HepG2 (cell line): ENCODE data around the gene STAT1. TPM values are rescaled to one million over a fixed set of nuclear protein-coding genes. Genes with fewer than 3 reads are reported as not detected.

Experiments used
- ARID3A ChIP-seq: IDR thresholded peaks from 2 replicates; pipeline ENCODE4 v1.6.1; 2012; ENCODE audit warnings: low read depth, low read length, improper control_type of control experiment
- BHLHE40 ChIP-seq: IDR thresholded peaks from 2 replicates; pipeline ENCODE4 v1.6.1; 2011; ENCODE audit warnings: low read length, improper control_type of control experiment
- FOXP1 ChIP-seq, 2 experiments: fragments of 450-650 bp in 1 of 2; IDR thresholded peaks; 2 replicates each; pipeline ENCODE4 v1.6.1; 2017 to 2018; ENCODE audit warnings: antibody characterized with exemption in 1 of 2
- KDM3A ChIP-seq: IDR thresholded peaks from 2 replicates; pipeline ENCODE4 v1.6.1; 2018; ENCODE audit warnings: low read depth, missing compliant biosample characterization
- NFE2L2 ChIP-seq: fragments of 150-350 bp; IDR thresholded peaks from 2 replicates; pipeline ENCODE4 v1.6.1; 2014; ENCODE audit warnings: low read length
- RBM39 ChIP-seq: fragments of 200-400 bp; formaldehyde crosslinking; IDR thresholded peaks from one replicate; pipeline ENCODE4 v1.6.1; 2018; ENCODE audit warnings: antibody characterized with exemption, mild to moderate bottlenecking, low read depth, low read length; ENCODE audit not compliant: poor library complexity, severe bottlenecking
- RFX1 ChIP-seq: fragments of 450-650 bp; IDR thresholded peaks from 2 replicates; pipeline ENCODE4 v1.6.1; 2017
- TFDP2 ChIP-seq: sonication (generic); formaldehyde crosslinking; IDR thresholded peaks from 2 replicates; pipeline ENCODE4 v1.4.0; 2020; ENCODE audit warnings: missing genetic modification reagents
- ZHX2 ChIP-seq, 2 experiments: sonication (generic) in 1 of 2; formaldehyde crosslinking in 1 of 2; IDR thresholded peaks; 2 replicates each; pipeline versions ENCODE4 v1.6.1 to v1.9.0; 2014 to 2022; ENCODE audit warnings: antibody characterized with exemption in 1 of 2, borderline replicate concordance in 1 of 2, inconsistent platforms in 1 of 2, low read depth in 1 of 2, missing genetic modification reagents in 1 of 2
- ZNF607 ChIP-seq: sonication (generic); formaldehyde crosslinking; IDR thresholded peaks from 2 replicates; pipeline ENCODE4 v1.5.1; 2020; ENCODE audit warnings: missing genetic modification reagents, mild to moderate bottlenecking, borderline replicate concordance
- ZNF687 ChIP-seq: sonication (generic); formaldehyde crosslinking; IDR thresholded peaks from 2 replicates; pipeline ENCODE4 v1.5.1; 2020; ENCODE audit warnings: mild to moderate bottlenecking, missing genetic modification reagents, moderate library complexity
- ZNF740 ChIP-seq: sonication (generic); formaldehyde crosslinking; IDR thresholded peaks from 2 replicates; pipeline ENCODE4 v1.4.0; 2020; ENCODE audit warnings: missing genetic modification reagents
- polyA plus RNA-seq, 8 experiments: library from polyadenylated mRNA; depleted of rRNA in 3 of 8; stranded (reverse) in 7 of 8; unstranded in 1 of 8; fragments of >200 nt; fragmentation: Illumina TruSeq in 4 of 8; extraction: Trizol in 4 of 8; gene quantifications; 2 replicates each; pipeline versions ENCODE4 v1.2.1 to v1.2.3, GENCODE V29; 2011 to 2016; ENCODE audit warnings: low read depth in 4 of 8, missing spikeins in 1 of 8, mixed read lengths in 1 of 8; ENCODE audit not compliant: insufficient read depth in 1 of 8
- total RNA-seq, 5 experiments: library from RNA; depleted of rRNA; stranded (reverse); fragments of >200 nt; fragmentation: Illumina TruSeq; extraction: Trizol; gene quantifications; 2 replicates each; pipeline ENCODE4 v1.2.3, GENCODE V29; 2016; ENCODE audit warnings: low read depth in 1 of 5
- TF ChIP-seq, protein P1 (sequence below): sonication (generic); formaldehyde crosslinking; IDR thresholded peaks from 2 replicates; pipeline ENCODE4 v1.8.1; 2023; ENCODE audit warnings: missing genetic modification reagents, inconsistent platforms, borderline replicate concordance

The STAT1 gene
- total and polyA plus RNA-seq, 2 of the 13 experiments (the other 11 are each of a cell fraction or from before 2014, with no cell fraction given): 21.8 to 59.6 TPM

DNA sequence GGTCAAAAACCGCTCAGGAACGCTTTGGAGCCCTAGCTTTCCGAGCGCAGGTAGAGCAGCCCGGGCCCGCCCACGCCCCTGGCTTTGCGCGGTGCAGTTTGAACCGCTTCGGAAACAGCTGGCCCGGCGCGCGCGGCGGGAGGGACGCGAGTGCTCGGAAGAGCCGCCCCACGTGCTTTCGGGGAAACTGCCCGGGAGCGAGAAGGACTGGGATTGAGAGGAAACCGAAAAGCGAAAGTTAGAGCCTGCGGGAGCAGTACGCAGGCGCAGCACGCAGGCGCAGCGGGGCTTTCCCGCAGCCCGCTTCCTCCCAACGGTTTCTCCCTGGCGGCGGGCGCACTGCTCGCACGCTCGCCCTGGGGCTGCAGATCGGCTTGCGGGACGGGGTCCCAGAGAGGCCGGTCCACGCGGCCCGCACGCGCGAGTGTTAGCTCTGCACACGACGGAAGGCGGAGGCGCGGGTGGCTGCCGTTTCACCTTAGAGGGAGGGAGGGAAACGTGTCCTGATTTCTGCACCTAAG is 6.3 kb upstream of the STAT1 start (continued):
- peak; percentile 98 for TF ChIP-seq ZNF687
- TF ChIP-seq ZHX2 (IDR thresholded peaks at IDR 0.05; ENCODE audit: low read depth): peak; percentile 83
- peak; percentile 98; the same call in 1 of the 2 replicates for TF ChIP-seq ZHX2 (CRISPR knock-in tag; IDR thresholded peaks at IDR 0.05; ENCODE audit: borderline replicate concordance)
- peak; percentile 94 for TF ChIP-seq BHLHE40
- no peak; the same call in 1 of the 2 replicates for TF ChIP-seq ZNF740 (CRISPR knock-in tag)
- TF ChIP-seq ZNF607 (CRISPR knock-in tag): peak; percentile 87; the same call in 1 of the 2 replicates
- TF ChIP-seq, protein P1, sequence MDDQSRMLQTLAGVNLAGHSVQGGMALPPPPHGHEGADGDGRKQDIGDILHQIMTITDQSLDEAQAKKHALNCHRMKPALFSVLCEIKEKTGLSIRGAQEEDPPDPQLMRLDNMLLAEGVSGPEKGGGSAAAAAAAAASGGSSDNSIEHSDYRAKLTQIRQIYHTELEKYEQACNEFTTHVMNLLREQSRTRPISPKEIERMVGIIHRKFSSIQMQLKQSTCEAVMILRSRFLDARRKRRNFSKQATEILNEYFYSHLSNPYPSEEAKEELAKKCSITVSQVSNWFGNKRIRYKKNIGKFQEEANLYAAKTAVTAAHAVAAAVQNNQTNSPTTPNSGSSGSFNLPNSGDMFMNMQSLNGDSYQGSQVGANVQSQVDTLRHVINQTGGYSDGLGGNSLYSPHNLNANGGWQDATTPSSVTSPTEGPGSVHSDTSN (CRISPR knock-in tag): peak; percentile 96; the same call in 1 of the 2 replicates
- no peak for TF ChIP-seq FOXP1 (IDR thresholded peaks at IDR 0.05)
- TF ChIP-seq FOXP1 (CRISPR knock-in tag; IDR thresholded peaks at IDR 0.05): peak; percentile 78
- peak; percentile 58; the same call in 1 of the 2 replicates for TF ChIP-seq ARID3A
- 0 out of 2 replicates have a peak, but pooled peaks have one; percentile 4 for TF ChIP-seq NFE2L2
- peak; percentile 100 for TF ChIP-seq TFDP2 (CRISPR knock-in tag)
- TF ChIP-seq RBM39: peak; percentile 91
- TF ChIP-seq RFX1: no peak
- peak; percentile 100 for TF ChIP-seq KDM3A (CRISPR knock-in tag)
